A549 treated with CORT108297 at 1 μM for 4 hours (cell line): ENCODE results near the gene ZNF648. TPM values are rescaled to one million over a fixed set of nuclear protein-coding genes. Genes with fewer than 3 reads are reported as not detected.

Experiments
- total RNA-seq: library from RNA; stranded (reverse); fragments of 200-300 nt; extraction: Qiagen RNA extraction; gene quantifications from 5 replicates; pipeline ENCODE4 v1.2.3, GENCODE V29; 2022

The ZNF648 gene
- not detected in 5 replicates for total RNA-seq

GRCh38 chr1:182061594-182061993 is at the start of gene ZNF648:
TSS of gene ZNF648 (minus strand) at chr1:182061712. CDS start at chr1:182058010, 3,702 bp downstream.

